ENCODE results near the gene PPP1CC. TPM values are rescaled to one million over a fixed set of nuclear protein-coding genes. Genes with fewer than 3 reads are reported as not detected.

Gene PPP1CC
- total and polyA plus RNA-seq, 2 of the 4 experiments (the other 2 are of a cell fraction) = 71.0 to 126 TPM

DNA sequence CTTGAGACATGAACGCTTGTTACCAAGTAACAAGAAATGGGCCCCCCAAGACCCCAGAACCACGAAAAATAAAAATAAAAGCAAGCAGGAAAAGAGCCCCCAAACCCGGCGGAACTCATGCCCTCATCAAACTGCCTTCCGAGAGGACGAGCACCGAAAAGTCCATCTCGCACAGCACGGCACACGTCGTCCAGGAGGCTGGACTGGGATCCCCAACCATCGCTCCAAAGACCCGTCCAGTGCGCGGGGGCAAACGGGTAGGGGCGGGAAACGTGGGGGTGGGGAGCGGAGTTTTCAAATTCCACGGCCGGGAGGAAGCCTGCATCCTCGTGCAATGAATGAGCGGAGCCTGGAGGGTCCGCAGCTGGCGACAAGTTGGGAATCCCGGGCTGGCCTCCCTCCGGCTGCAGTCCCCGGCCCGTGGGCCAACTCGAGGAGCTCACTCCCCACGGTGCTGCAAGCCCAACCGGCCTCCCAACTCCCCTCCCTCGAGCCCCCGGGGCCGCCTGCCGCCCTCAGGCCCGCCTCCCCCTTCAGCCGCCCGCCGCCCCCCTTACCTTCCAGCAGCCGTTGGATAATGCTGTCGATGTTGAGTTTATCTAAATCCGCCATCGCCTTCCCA lies 484 bp downstream of the PPP1CC start:
- Histone ChIP-seq H3K23ac (ENCODE audit: low read depth, low read length) (peak overlapping the region; percentile 84), H3K56ac (ENCODE audit: extremely low read depth, insufficient read depth, low read length) (peak overlapping the region; percentile 77), H3K4me3 (ENCODE audit: insufficient read depth, low read depth, low read length) (peak overlapping the region; percentile 99), H4K91ac (ENCODE audit: insufficient read depth, low read depth, low read length) (peak overlapping the region; percentile 78; the same call in 1 of the 2 replicates), H3K4me1 (ENCODE audit: control insufficient read depth, insufficient read depth, low read length) (peaks cover 15% of the 10 kb centered on the region), H3K9ac (ENCODE audit: low read depth, low read length) (peak overlapping the region; percentile 93), H2BK5ac (ENCODE audit: low read depth, low read length, poor library complexity, severe bottlenecking) (peak overlapping the region; percentile 96), H3K79me1 (ENCODE audit: low read depth in 1 of 2, low read length in 2 of 2) (peaks cover 0 to 20% of the 10 kb centered on the region in 2 experiments; a peak in 2 of 4 replicates), H2BK15ac (ENCODE audit: low read depth, low read length) (no peak overlapping the region), H3K27me3 (ENCODE audit: control insufficient read depth, insufficient read depth, low read length) (no peaks in the 10 kb centered on the region), H4K5ac (ENCODE audit: low read depth, low read length) (peak overlapping the region; percentile 74; the same call in 1 of the 2 replicates), H3K18ac (ENCODE audit: low read depth, low read length) (peak overlapping the region; percentile 63; the same call in 1 of the 2 replicates), H3K36me3 (ENCODE audit: control insufficient read depth, insufficient read depth, low read length) (no peaks in the 10 kb centered on the region), H4K8ac (ENCODE audit: low read depth in 2 of 2, low read length in 2 of 2) (peak overlapping the region in 1 of 2 experiments; percentile 78; a peak in 1 of 4 replicates), H2BK20ac (ENCODE audit: low read depth, low read length) (no peak overlapping the region), H3K4me2 (ENCODE audit: low read depth, low read length) (peak overlapping the region; percentile 99), H3K27ac (ENCODE audit: insufficient read depth, low read length) (peak overlapping the region; percentile 92), H4K20me1 (ENCODE audit: insufficient read depth, low read length) (peaks cover 54% of the 10 kb centered on the region), H2AK5ac (ENCODE audit: low read depth, low read length) (peak overlapping the region; percentile 80), H3K14ac (replicated peaks; ENCODE audit: low read depth, low read length) (peak overlapping the region; percentile 86), H3K4ac (ENCODE audit: low read depth, low read length) (peak overlapping the region; percentile 81), H2AK9ac (replicated peaks; ENCODE audit: low read depth, low read length, poor library complexity) (peak overlapping the region; percentile 93), H2BK120ac (ENCODE audit: low read depth, low read length) (peak overlapping the region; percentile 59; the same call in 1 of the 2 replicates), H3K9me3 (ENCODE audit: control insufficient read depth, insufficient read depth, low read length) (no peaks in the 10 kb centered on the region), H2AFZ (replicated peaks; ENCODE audit: low read length, poor library complexity) (peak overlapping the region; percentile 93), H3K9me1 (ENCODE audit: insufficient read depth, low read length) (peaks cover 14% of the 10 kb centered on the region)
- POLR2A ChIA-PET (ENCODE audit: unreplicated experiment) = no interaction called here
- intact Hi-C loops (cut with micrococcal nuclease) (loop anchor here (5.0 kb wide), 1 partner anchor 130 kb away; the partner anchor contains the start of gene TCTN1), dilution Hi-C loops (cut with HindIII; ENCODE audit: low sequenced_read_pairs, unreplicated experiment) (no loop called here), in situ Hi-C loops (cut with MboI; ENCODE audit: low sequenced_read_pairs) (no loop called here)
- BruUV-seq (replicated peaks) = no TSS peak
- WGBS, 2 experiments (ENCODE audit: extremely low coverage in 2 of 2, insufficient read length in 1 of 2) = 0% methylated on average over 2 of the region's 44 CpGs; no CpG with 5 or more reads in 1 of the 2 experiments
- TF ChIP-seq RCOR1 (IDR thresholded peaks at IDR 0.05; ENCODE audit: insufficient replicate concordance, low read length) (no peak), RFX5 (IDR thresholded peaks at IDR 0.05; ENCODE audit: low read depth, low read length) (no peak), FOS (IDR thresholded peaks at IDR 0.05; ENCODE audit: low read depth, low read length) (no peak), MAZ (IDR thresholded peaks at IDR 0.05; ENCODE audit: borderline replicate concordance, low read depth, low read length) (no peak), POLR2A (IDR thresholded peaks at IDR 0.05; ENCODE audit: low read depth, low read length) (no peak), MAFK (IDR thresholded peaks at IDR 0.05; ENCODE audit: low read depth, low read length) (no peak)
- TF ChIP-seq, protein P1, sequence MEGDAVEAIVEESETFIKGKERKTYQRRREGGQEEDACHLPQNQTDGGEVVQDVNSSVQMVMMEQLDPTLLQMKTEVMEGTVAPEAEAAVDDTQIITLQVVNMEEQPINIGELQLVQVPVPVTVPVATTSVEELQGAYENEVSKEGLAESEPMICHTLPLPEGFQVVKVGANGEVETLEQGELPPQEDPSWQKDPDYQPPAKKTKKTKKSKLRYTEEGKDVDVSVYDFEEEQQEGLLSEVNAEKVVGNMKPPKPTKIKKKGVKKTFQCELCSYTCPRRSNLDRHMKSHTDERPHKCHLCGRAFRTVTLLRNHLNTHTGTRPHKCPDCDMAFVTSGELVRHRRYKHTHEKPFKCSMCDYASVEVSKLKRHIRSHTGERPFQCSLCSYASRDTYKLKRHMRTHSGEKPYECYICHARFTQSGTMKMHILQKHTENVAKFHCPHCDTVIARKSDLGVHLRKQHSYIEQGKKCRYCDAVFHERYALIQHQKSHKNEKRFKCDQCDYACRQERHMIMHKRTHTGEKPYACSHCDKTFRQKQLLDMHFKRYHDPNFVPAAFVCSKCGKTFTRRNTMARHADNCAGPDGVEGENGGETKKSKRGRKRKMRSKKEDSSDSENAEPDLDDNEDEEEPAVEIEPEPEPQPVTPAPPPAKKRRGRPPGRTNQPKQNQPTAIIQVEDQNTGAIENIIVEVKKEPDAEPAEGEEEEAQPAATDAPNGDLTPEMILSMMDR (conservative IDR thresholded peaks at IDR 0.05; ENCODE audit: low read depth, low read length) = no peak
- TF ChIP-seq, protein P2, sequence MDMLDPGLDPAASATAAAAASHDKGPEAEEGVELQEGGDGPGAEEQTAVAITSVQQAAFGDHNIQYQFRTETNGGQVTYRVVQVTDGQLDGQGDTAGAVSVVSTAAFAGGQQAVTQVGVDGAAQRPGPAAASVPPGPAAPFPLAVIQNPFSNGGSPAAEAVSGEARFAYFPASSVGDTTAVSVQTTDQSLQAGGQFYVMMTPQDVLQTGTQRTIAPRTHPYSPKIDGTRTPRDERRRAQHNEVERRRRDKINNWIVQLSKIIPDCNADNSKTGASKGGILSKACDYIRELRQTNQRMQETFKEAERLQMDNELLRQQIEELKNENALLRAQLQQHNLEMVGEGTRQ (IDR thresholded peaks at IDR 0.05; ENCODE audit: low read depth, low read length) = no peak
- ATAC-seq (ENCODE audit: low read depth) (peak; percentile 34), DNase-seq (no peak)
- CTCF ChIA-PET = no interaction called here
